HepG2 (cell line): ENCODE measurements around the gene LZTS2. TPM values are rescaled to one million over a fixed set of nuclear protein-coding genes. Genes with fewer than 3 reads are reported as not detected.

ENCODE experiments used
- BHLHE40 ChIP-seq: IDR thresholded peaks from 2 replicates; pipeline ENCODE4 v1.6.1; 2011; ENCODE audit warnings: low read length, improper control_type of control experiment
- KMT2B ChIP-seq: IDR thresholded peaks from 2 replicates; pipeline ENCODE4 v1.6.1; 2016; ENCODE audit warnings: missing genetic modification reagents, missing compliant biosample characterization
- LCORL ChIP-seq, 2 experiments: fragments of 450-650 bp in 1 of 2; sonication (generic) in 1 of 2; formaldehyde crosslinking in 1 of 2; IDR thresholded peaks; 2 replicates each; pipeline versions ENCODE4 v1.5.0 to v1.6.1; 2017 to 2020; ENCODE audit warnings: antibody characterized with exemption in 1 of 2, missing genetic modification reagents in 1 of 2
- MED1 ChIP-seq: sonication (generic); formaldehyde crosslinking; IDR thresholded peaks from 2 replicates; pipeline ENCODE4 v1.4.0; 2020; ENCODE audit warnings: missing genetic modification reagents
- RBFOX2 ChIP-seq: fragments of 200-400 bp; formaldehyde crosslinking; IDR thresholded peaks from 2 replicates; pipeline ENCODE4 v1.6.1; 2017; ENCODE audit warnings: low read depth, mild to moderate bottlenecking, low read length
- RXRA ChIP-seq: sonication (generic); formaldehyde crosslinking; IDR thresholded peaks from 2 replicates; pipeline ENCODE4 v1.5.1; 2020; ENCODE audit warnings: missing genetic modification reagents
- SKI ChIP-seq: fragments of 450-650 bp; IDR thresholded peaks from one replicate; pipeline ENCODE4 v1.6.1; 2018; ENCODE audit warnings: mild to moderate bottlenecking; ENCODE audit not compliant: partially characterized antibody
- SRSF4 ChIP-seq: fragments of 200-400 bp; formaldehyde crosslinking; IDR thresholded peaks from one replicate; pipeline ENCODE4 v1.6.1; 2018; ENCODE audit warnings: mild to moderate bottlenecking, low read depth, low read length, moderate library complexity; ENCODE audit not compliant: poor library complexity, severe bottlenecking
- U2AF1 ChIP-seq: fragments of 200-400 bp; formaldehyde crosslinking; optimal IDR thresholded peaks from 2 replicates; pipeline ENCODE3; 2017; ENCODE audit warnings: mild to moderate bottlenecking, low read depth, low read length
- USF2 ChIP-seq, 2 experiments: sonication (generic) in 1 of 2; formaldehyde crosslinking in 1 of 2; IDR thresholded peaks; 2 replicates each; pipeline versions ENCODE4 v1.5.1 to v1.6.1; 2011 to 2020; ENCODE audit warnings: borderline replicate concordance in 1 of 2, low read depth in 1 of 2, low read length in 1 of 2, mild to moderate bottlenecking in 1 of 2, missing genetic modification reagents in 1 of 2, moderate library complexity in 1 of 2
- ZBTB26 ChIP-seq: IDR thresholded peaks from 2 replicates; pipeline ENCODE4 v1.6.1; 2016; ENCODE audit warnings: missing compliant biosample characterization, missing genetic modification reagents, borderline replicate concordance
- ZFP36 ChIP-seq: fragments of 150-350 bp; IDR thresholded peaks from 2 replicates; pipeline ENCODE4 v1.6.1; 2018; ENCODE audit warnings: borderline replicate concordance, low read length, low read depth; ENCODE audit not compliant: partially characterized antibody
- ZNF180 ChIP-seq: sonication (generic); formaldehyde crosslinking; IDR thresholded peaks from 2 replicates; pipeline ENCODE4 v1.4.0; 2020; ENCODE audit warnings: low read depth, missing genetic modification reagents, borderline replicate concordance
- ZNF275 ChIP-seq: sonication (generic); formaldehyde crosslinking; IDR thresholded peaks from 2 replicates; pipeline ENCODE4 v1.8.0; 2022; ENCODE audit warnings: missing genetic modification reagents, mild to moderate bottlenecking, inconsistent platforms, borderline replicate concordance
- ZSCAN22 ChIP-seq: sonication (generic); formaldehyde crosslinking; IDR thresholded peaks from 2 replicates; pipeline ENCODE4 v1.4.0; 2020; ENCODE audit warnings: mild to moderate bottlenecking, missing genetic modification reagents
- polyA plus RNA-seq, 8 experiments: library from polyadenylated mRNA; depleted of rRNA in 3 of 8; stranded (reverse) in 7 of 8; unstranded in 1 of 8; fragments of >200 nt; fragmentation: Illumina TruSeq in 4 of 8; extraction: Trizol in 4 of 8; gene quantifications; 2 replicates each; pipeline versions ENCODE4 v1.2.1 to v1.2.3, GENCODE V29; 2011 to 2016; ENCODE audit warnings: low read depth in 4 of 8, missing spikeins in 1 of 8, mixed read lengths in 1 of 8; ENCODE audit not compliant: insufficient read depth in 1 of 8
- total RNA-seq, 5 experiments: library from RNA; depleted of rRNA; stranded (reverse); fragments of >200 nt; fragmentation: Illumina TruSeq; extraction: Trizol; gene quantifications; 2 replicates each; pipeline ENCODE4 v1.2.3, GENCODE V29; 2016; ENCODE audit warnings: low read depth in 1 of 5
- TF ChIP-seq, protein P1 (sequence below): sonication (generic); formaldehyde crosslinking; IDR thresholded peaks from 2 replicates; pipeline ENCODE4 v1.5.0; 2020; ENCODE audit warnings: missing genetic modification reagents
- TF ChIP-seq, protein P2 (sequence below): sonication (generic); formaldehyde crosslinking; IDR thresholded peaks from 2 replicates; pipeline ENCODE4 v1.5.1; 2020; ENCODE audit warnings: missing genetic modification reagents, mild to moderate bottlenecking, borderline replicate concordance

LZTS2 gene
- total and polyA plus RNA-seq, 2 of the 13 experiments (the other 11 are each of a cell fraction or from before 2014, with no cell fraction given) = 43.6 to 65.6 TPM

GRCh38 chr10:101014230-101014884, 14.7 kb downstream of the LZTS2 start (continued):
- TF ChIP-seq BHLHE40 = peak; percentile 43; the same call in 1 of the 2 replicates
- no peak for TF ChIP-seq MED1
- no peak for TF ChIP-seq LCORL (IDR thresholded peaks at IDR 0.05)
- TF ChIP-seq LCORL (CRISPR knock-in tag; IDR thresholded peaks at IDR 0.05) = peak; percentile 67; the same call in 1 of the 2 replicates
- no peak for TF ChIP-seq KMT2B (CRISPR knock-in tag)
- no peak for TF ChIP-seq SKI
- no peak for TF ChIP-seq U2AF1
- TF ChIP-seq RXRA (CRISPR knock-in tag) = no peak
- TF ChIP-seq, protein P1, sequence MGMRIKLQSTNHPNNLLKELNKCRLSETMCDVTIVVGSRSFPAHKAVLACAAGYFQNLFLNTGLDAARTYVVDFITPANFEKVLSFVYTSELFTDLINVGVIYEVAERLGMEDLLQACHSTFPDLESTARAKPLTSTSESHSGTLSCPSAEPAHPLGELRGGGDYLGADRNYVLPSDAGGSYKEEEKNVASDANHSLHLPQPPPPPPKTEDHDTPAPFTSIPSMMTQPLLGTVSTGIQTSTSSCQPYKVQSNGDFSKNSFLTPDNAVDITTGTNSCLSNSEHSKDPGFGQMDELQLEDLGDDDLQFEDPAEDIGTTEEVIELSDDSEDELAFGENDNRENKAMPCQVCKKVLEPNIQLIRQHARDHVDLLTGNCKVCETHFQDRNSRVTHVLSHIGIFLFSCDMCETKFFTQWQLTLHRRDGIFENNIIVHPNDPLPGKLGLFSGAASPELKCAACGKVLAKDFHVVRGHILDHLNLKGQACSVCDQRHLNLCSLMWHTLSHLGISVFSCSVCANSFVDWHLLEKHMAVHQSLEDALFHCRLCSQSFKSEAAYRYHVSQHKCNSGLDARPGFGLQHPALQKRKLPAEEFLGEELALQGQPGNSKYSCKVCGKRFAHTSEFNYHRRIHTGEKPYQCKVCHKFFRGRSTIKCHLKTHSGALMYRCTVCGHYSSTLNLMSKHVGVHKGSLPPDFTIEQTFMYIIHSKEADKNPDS (CRISPR knock-in tag) = no peak
- TF ChIP-seq ZNF180 (CRISPR knock-in tag) = no peak
- no peak for TF ChIP-seq ZSCAN22 (CRISPR knock-in tag)
- TF ChIP-seq SRSF4 = no peak
- TF ChIP-seq USF2 (IDR thresholded peaks at IDR 0.05; ENCODE audit: low read depth, low read length) = no peak
- TF ChIP-seq USF2 (CRISPR knock-in tag; IDR thresholded peaks at IDR 0.05; ENCODE audit: borderline replicate concordance) = no peak
- TF ChIP-seq, protein P2, sequence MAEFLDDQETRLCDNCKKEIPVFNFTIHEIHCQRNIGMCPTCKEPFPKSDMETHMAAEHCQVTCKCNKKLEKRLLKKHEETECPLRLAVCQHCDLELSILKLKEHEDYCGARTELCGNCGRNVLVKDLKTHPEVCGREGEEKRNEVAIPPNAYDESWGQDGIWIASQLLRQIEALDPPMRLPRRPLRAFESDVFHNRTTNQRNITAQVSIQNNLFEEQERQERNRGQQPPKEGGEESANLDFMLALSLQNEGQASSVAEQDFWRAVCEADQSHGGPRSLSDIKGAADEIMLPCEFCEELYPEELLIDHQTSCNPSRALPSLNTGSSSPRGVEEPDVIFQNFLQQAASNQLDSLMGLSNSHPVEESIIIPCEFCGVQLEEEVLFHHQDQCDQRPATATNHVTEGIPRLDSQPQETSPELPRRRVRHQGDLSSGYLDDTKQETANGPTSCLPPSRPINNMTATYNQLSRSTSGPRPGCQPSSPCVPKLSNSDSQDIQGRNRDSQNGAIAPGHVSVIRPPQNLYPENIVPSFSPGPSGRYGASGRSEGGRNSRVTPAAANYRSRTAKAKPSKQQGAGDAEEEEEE (CRISPR knock-in tag) = no peak
- TF ChIP-seq ZBTB26 = no peak
- no peak for TF ChIP-seq RBFOX2
- no peak for TF ChIP-seq ZFP36
- no peak for TF ChIP-seq ZNF275 (CRISPR knock-in tag)
